Epithelial cell of proximal tubule (primary cell): ENCODE results near the gene PLA2G4C. TPM values are rescaled to one million over a fixed set of nuclear protein-coding genes. Genes with fewer than 3 reads are reported as not detected.

ENCODE experiments used
- DNase-seq: peaks from one replicate; pipeline ENCODE4 v3.0.0-alpha.2; 2011; ENCODE audit warnings: low read depth
- H3K4me3 ChIP-seq: 2 replicates; pipeline ENCODE4 v1.5.1; 2011; ENCODE audit warnings: low read depth, mild to moderate bottlenecking, low read length
- CTCF ChIP-seq: conservative IDR thresholded peaks from 2 replicates; pipeline ENCODE4 v1.5.1; 2012; ENCODE audit warnings: low read depth, mild to moderate bottlenecking, low read length
- total RNA-seq: library from RNA; depleted of rRNA; stranded (reverse); fragments of >200 nt; gene quantifications from 2 replicates; pipeline ENCODE4 v1.2.3, GENCODE V29; 2015

PLA2G4C gene, protein sequence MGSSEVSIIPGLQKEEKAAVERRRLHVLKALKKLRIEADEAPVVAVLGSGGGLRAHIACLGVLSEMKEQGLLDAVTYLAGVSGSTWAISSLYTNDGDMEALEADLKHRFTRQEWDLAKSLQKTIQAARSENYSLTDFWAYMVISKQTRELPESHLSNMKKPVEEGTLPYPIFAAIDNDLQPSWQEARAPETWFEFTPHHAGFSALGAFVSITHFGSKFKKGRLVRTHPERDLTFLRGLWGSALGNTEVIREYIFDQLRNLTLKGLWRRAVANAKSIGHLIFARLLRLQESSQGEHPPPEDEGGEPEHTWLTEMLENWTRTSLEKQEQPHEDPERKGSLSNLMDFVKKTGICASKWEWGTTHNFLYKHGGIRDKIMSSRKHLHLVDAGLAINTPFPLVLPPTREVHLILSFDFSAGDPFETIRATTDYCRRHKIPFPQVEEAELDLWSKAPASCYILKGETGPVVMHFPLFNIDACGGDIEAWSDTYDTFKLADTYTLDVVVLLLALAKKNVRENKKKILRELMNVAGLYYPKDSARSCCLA
- total RNA-seq = 4.7 and 8.5 TPM in 2 replicates

GRCh38 chr19:48110350-48110966, at the start of gene PLA2G4C:
PLA2G4C (minus strand) TSS chr19:48110817; CDS start chr19:48106529, 4,288 bp downstream.
- DNase-seq = peak; percentile 83
- TF ChIP-seq CTCF = no peak

GRCh38 chr19:48158210-48158790, 47.7 kb upstream of the PLA2G4C start:
- TF ChIP-seq CTCF = peak; percentile 44
- no peak for DNase-seq
- H3K4me3 ChIP-seq = no peak overlapping the region

More at GRCh38 chr19:48110350-48110966, at the start of gene PLA2G4C:
- H3K4me3 ChIP-seq = peak within 1 kb of the TSS; percentile 80

- no peak for TF ChIP-seq CTCF
- H3K4me3 ChIP-seq = no peak overlapping the region
Measured at GRCh38 chr19:48154003-48154402, 43.4 kb upstream of the PLA2G4C start.

DNA sequence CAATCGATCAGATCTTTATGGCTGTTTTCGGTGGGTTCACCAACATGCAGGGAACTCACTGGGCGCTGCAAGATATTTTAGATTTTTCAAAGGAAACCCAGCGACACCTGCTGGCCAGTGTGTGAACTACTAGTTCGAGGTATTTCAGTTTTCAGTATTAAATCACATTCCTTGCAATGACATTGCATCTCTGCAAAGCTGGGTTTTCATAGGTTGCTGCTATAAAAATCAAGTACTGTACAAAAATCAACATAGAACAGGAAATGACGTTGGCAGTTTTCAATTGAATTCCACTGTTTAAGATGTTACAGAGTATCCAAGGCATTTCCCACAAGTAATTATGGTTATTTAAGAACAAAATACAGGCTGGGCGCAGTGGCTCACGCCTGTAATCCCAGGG, 41.9 kb upstream of the PLA2G4C start:
- H3K4me3 ChIP-seq = no peak overlapping the region
- peak; percentile 74 for TF ChIP-seq CTCF
- no peak for DNase-seq

More at GRCh38 chr19:48154003-48154402, 43.4 kb upstream of the PLA2G4C start:
- no peak for DNase-seq

- TF ChIP-seq CTCF = no peak
- H3K4me3 ChIP-seq = no peak overlapping the region
- no peak for DNase-seq
Measured at GRCh38 chr19:48149430-48149829, 38.8 kb upstream of the PLA2G4C start.

DNA sequence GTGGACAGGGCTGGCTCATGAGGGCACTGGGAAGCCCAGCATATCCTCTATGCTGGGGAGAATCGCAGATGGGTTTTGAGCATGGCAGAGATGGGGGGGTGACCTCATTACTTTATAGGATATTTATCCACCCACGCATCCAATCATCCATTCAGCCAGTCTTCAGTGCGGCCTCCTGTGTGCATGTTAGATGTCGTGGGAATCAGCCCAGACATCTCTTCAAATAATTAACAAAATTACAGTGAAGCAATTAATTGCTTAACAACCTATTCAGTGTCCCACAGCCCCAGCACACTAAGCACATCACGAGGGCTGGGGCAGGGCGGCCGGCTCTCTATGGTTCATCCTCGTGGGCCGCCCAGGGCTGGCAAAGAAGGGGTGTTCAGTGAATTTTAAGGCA, 38.0 kb upstream of the PLA2G4C start:
- TF ChIP-seq CTCF = no peak
- no peak overlapping the region for H3K4me3 ChIP-seq
- DNase-seq = no peak
